GM12878 (cell line): ENCODE results near the gene NDE1. TPM values are rescaled to one million over a fixed set of nuclear protein-coding genes. Genes with fewer than 3 reads are reported as not detected.

Experiments
- ATAC-seq: fragments of 200-7000 bp; cut with Tn5 transposase; 3 replicates; pipeline ENCODE4 v1.9.1; 2020; ENCODE audit warnings: mild to moderate bottlenecking, moderate library complexity
- BruUV-seq: library from RNA; stranded (reverse); fragments of 400-500 nt; replicated peaks from 2 replicates; lab custom pipeline; 2021; lab: Mats Ljungman, UMichigan
- CTCF ChIA-PET: fragments of 300-600 bp; sonication (Branson Sonifier 250); formaldehyde crosslinking; extraction: SDS; loops from one replicate; lab custom pipeline; 2021; ENCODE audit warnings: inconsistent platforms; lab: Yijun Ruan, JAX
- POLR2A ChIA-PET: fragments of 350-600 bp; formaldehyde crosslinking; extraction: SDS; loops from one replicate; lab custom pipeline; 2021; ENCODE audit warnings: inconsistent platforms; lab: Charles Lee
- RAD21 ChIA-PET: fragments of 300-600 bp; sonication (Branson Sonifier 250); formaldehyde crosslinking; loops from one replicate; lab custom pipeline; 2023; ENCODE audit warnings: antibody characterized with exemption; ENCODE audit not compliant: unreplicated experiment; lab: Charles Lee
- SMC1A ChIA-PET: fragments of 300-600 bp; sonication (Branson Sonifier 250); formaldehyde crosslinking; loops from one replicate; lab custom pipeline; 2023; ENCODE audit not compliant: unreplicated experiment, uncharacterized antibody; lab: Charles Lee
- DNase-seq: peaks from one replicate; pipeline ENCODE4 v3.0.0-alpha.2; 2011; ENCODE audit warnings: low read depth, low spot score
- FAIRE-seq: peaks from 3 replicates; lab custom pipeline; 2011; peaks lifted over from hg19 to GRCh38; lab: Jason Lieb, UNC
- H2AFZ ChIP-seq: 2 replicates; pipeline ENCODE4 v1.6.0; 2011; ENCODE audit warnings: low read depth, low read length, control low read depth; ENCODE audit not compliant: control insufficient read depth
- H3K27ac ChIP-seq: 2 replicates; pipeline ENCODE4 v1.5.1; 2011; ENCODE audit warnings: control low read depth; ENCODE audit not compliant: control insufficient read depth, insufficient read depth
- H3K27me3 ChIP-seq, 2 experiments: replicated peaks in 1 of 2; 2 replicates each; pipeline versions ENCODE4 v1.6.0 to v1.6.1; 2011; ENCODE audit warnings: low read length in 1 of 2; ENCODE audit not compliant: control insufficient read depth in 2 of 2, insufficient read depth in 2 of 2
- H3K36me3 ChIP-seq, 2 experiments: 2 replicates each; pipeline ENCODE4 v1.5.1; 2011; ENCODE audit warnings: low read length in 1 of 2; ENCODE audit not compliant: control insufficient read depth in 2 of 2, insufficient read depth in 2 of 2
- H3K4me1 ChIP-seq: 2 replicates; pipeline ENCODE4 v1.6.1; 2011; ENCODE audit warnings: mild to moderate bottlenecking, low read length, moderate library complexity, mixed read lengths; ENCODE audit not compliant: control insufficient read depth, insufficient read depth
- H3K4me2 ChIP-seq: 2 replicates; pipeline ENCODE4 v1.6.0; 2011; ENCODE audit warnings: control low read depth; ENCODE audit not compliant: control insufficient read depth, insufficient read depth
- H3K4me3 ChIP-seq: fragments of 200-600 bp; sonication (generic); 2 replicates; pipeline ENCODE4 v1.5.1; 2016
- H3K79me2 ChIP-seq: 2 replicates; pipeline ENCODE4 v1.6.0; 2011; ENCODE audit warnings: low read length; ENCODE audit not compliant: control insufficient read depth, insufficient read depth
- H3K9ac ChIP-seq: 2 replicates; pipeline ENCODE4 v1.8.0; 2011; ENCODE audit warnings: low read length, control low read depth, mixed read lengths; ENCODE audit not compliant: control insufficient read depth, insufficient read depth
- H3K9me3 ChIP-seq: replicated peaks from 3 replicates; pipeline ENCODE4 v1.5.1; 2011; ENCODE audit warnings: mild to moderate bottlenecking, low read length; ENCODE audit not compliant: control insufficient read depth, insufficient read depth
- H4K20me1 ChIP-seq: 2 replicates; pipeline ENCODE4 v1.6.0; 2011; ENCODE audit not compliant: control insufficient read depth, insufficient read depth
- ASH2L ChIP-seq: fragments of 300-600, 200-600 bp; sonication (generic); IDR thresholded peaks from 2 replicates; pipeline ENCODE4 v1.6.1; 2017; ENCODE audit warnings: low read depth, mild to moderate bottlenecking, borderline replicate concordance
- BACH1 ChIP-seq: fragments of 450-650 bp; IDR thresholded peaks from 2 replicates; pipeline ENCODE4 v1.6.1; 2017; ENCODE audit warnings: mild to moderate bottlenecking, borderline replicate concordance
- CBFB ChIP-seq: IDR thresholded peaks from 2 replicates; pipeline ENCODE4 v1.6.1; 2016; ENCODE audit warnings: antibody characterized with exemption, low read depth
- CREB1 ChIP-seq: IDR thresholded peaks from 2 replicates; pipeline ENCODE4 v1.6.1; 2012; ENCODE audit warnings: low read depth, mild to moderate bottlenecking, inconsistent platforms
- ESRRA ChIP-seq: IDR thresholded peaks from 2 replicates; pipeline ENCODE4 v1.6.1; 2012; ENCODE audit warnings: mild to moderate bottlenecking, low read length, improper control_type of control experiment
- ETV6 ChIP-seq, 2 experiments: fragments of 450-650 bp in 1 of 2; IDR thresholded peaks in 1 of 2; conservative IDR thresholded peaks in 1 of 2; 2 replicates each; pipeline ENCODE4 v1.6.1; 2014; ENCODE audit warnings: antibody characterized with exemption in 1 of 2, borderline replicate concordance in 1 of 2, low read depth in 1 of 2, mild to moderate bottlenecking in 1 of 2, moderate library complexity in 1 of 2
- FOXK2 ChIP-seq: fragments of 450-650 bp; IDR thresholded peaks from 2 replicates; pipeline ENCODE4 v1.6.1; 2017; ENCODE audit warnings: mild to moderate bottlenecking, moderate library complexity
- FOXM1 ChIP-seq: IDR thresholded peaks from 2 replicates; pipeline ENCODE4 v1.6.1; 2012; ENCODE audit warnings: low read depth, mild to moderate bottlenecking, inconsistent platforms, low read length, moderate library complexity
- HDAC6 ChIP-seq: fragments of 200-600 bp; sonication (generic); IDR thresholded peaks from one replicate; pipeline ENCODE4 v1.8.0; 2017; ENCODE audit warnings: antibody characterized with exemption; ENCODE audit not compliant: unreplicated experiment
- KDM1A ChIP-seq: fragments of 200-600 bp; sonication (generic); IDR thresholded peaks from 2 replicates; pipeline ENCODE4 v1.6.1; 2016; ENCODE audit warnings: borderline replicate concordance
- NFYA ChIP-seq: IDR thresholded peaks from 2 replicates; pipeline ENCODE4 v1.6.1; 2011; ENCODE audit warnings: low read depth, mild to moderate bottlenecking, low read length, improper control_type of control experiment, borderline replicate concordance
- PAX5 ChIP-seq: IDR thresholded peaks from 2 replicates; pipeline ENCODE4 v1.6.1; 2011; ENCODE audit warnings: low read depth, low read length, borderline replicate concordance
- TBL1XR1 ChIP-seq: IDR thresholded peaks from 2 replicates; pipeline ENCODE4 v1.6.1; 2012; ENCODE audit warnings: low read depth, low read length, improper control_type of control experiment
- TCF12 ChIP-seq: IDR thresholded peaks from 2 replicates; pipeline ENCODE4 v1.6.1; 2011; ENCODE audit warnings: low read depth, mild to moderate bottlenecking, low read length
- ZBTB4 ChIP-seq: fragments of 450-650 bp; formaldehyde crosslinking; IDR thresholded peaks from 2 replicates; pipeline ENCODE4 v1.4.0; 2022; ENCODE audit warnings: mild to moderate bottlenecking, moderate library complexity
- WGBS: methylation state at CpG from one replicate; pipeline ENCODE4 v1.1.6; 2016; ENCODE audit warnings: low lambda C conversion rate; ENCODE audit not compliant: insufficient replicate concordance, insufficient coverage; ENCODE audit errors: missing lambda C conversion rate; 5-methylcytosine and 5-hydroxymethylcytosine counted together
- in situ Hi-C: fragments of 300-500 bp; cut with MboI; formaldehyde crosslinking; loops from 9 replicates; pipeline ENCODE4 v1.14.3; 2018; ENCODE audit warnings: mixed read lengths
- intact Hi-C: fragments of 100-400 bp; cut with micrococcal nuclease; formaldehyde crosslinking; loops from one replicate; pipeline ENCODE4 v1.14.2; 2022; ENCODE audit not compliant: unreplicated experiment
- polyA plus RNA-seq, 11 experiments: library from polyadenylated mRNA; depleted of rRNA in 4 of 11; unstranded in 6 of 11; stranded (reverse) in 5 of 11; fragments of >200 nt; fragmentation: Nextera tagmentation in 4 of 11; fragmentation: Illumina TruSeq in 1 of 11; extraction: Ambion mirVana in 4 of 11; extraction: Trizol in 1 of 11; gene quantifications; 1 replicate in 1 of 11; 2 replicates in 10 of 11; pipeline versions ENCODE4 v1.2.1 to v1.2.3, GENCODE V29; 2011 to 2016; ENCODE audit warnings: inconsistent platforms in 2 of 11, missing spikeins in 2 of 11, low read depth in 1 of 11
- total RNA-seq, 4 experiments: library from RNA; depleted of rRNA in 3 of 4; stranded (reverse); fragments of >200 nt in 3 of 4; fragmentation: Illumina TruSeq in 1 of 4; extraction: Trizol in 1 of 4; gene quantifications; 2 replicates each; pipeline versions ENCODE4 v1.2.1 to v1.2.3, GENCODE V29; 2013 to 2021
- TF ChIP-seq, protein P1 (sequence below): IDR thresholded peaks from 2 replicates; pipeline ENCODE4 v1.6.1; 2011; ENCODE audit warnings: borderline replicate concordance, low read depth, mild to moderate bottlenecking, moderate library complexity, low read length; ENCODE audit not compliant: insufficient read depth, poor library complexity, severe bottlenecking

Gene NDE1
- total and polyA plus RNA-seq, 10 of the 15 experiments (the other 5 are each of a cell fraction or from before 2014, with no cell fraction given), result 5.7 to 148 (median 87.8) TPM

- no peaks in the 10 kb centered on the region for H3K4me1 ChIP-seq
- no peak overlapping the region for H3K9ac ChIP-seq
- no TSS peak for BruUV-seq
- SMC1A ChIA-PET, result no interaction called here
- no peak overlapping the region for H3K4me3 ChIP-seq
- 58% methylated on average over 7 of the region's 7 CpGs for WGBS
- H3K36me3 ChIP-seq, result no peaks in the 10 kb centered on the region
- FAIRE-seq (no peak), ATAC-seq (no peak), DNase-seq (no peak)
- H3K4me2 ChIP-seq, result no peak overlapping the region
- H3K27me3 ChIP-seq, result peaks cover 0 to 1% of the 10 kb centered on the region in 2 experiments; a peak in 1 of 4 replicates
- CTCF ChIA-PET, result interaction anchor here (0.8 kb wide), 1 partner anchor 57 kb away, joined by 3 read pairs; no protein-coding TSS in a partner anchor
- no peak overlapping the region for H3K27ac ChIP-seq
- no peaks in the 10 kb centered on the region for H4K20me1 ChIP-seq
- RAD21 ChIA-PET, result no interaction called here
- POLR2A ChIA-PET, result no interaction called here
- H3K79me2 ChIP-seq, result no peaks in the 10 kb centered on the region
- intact Hi-C loops, result no loop called here
- in situ Hi-C loops, result no loop called here
- H3K9me3 ChIP-seq, result no peaks in the 10 kb centered on the region; the same call in 2 of the 3 replicates
- no peak for TF ChIP-seq FOXM1
- no peak for TF ChIP-seq PAX5
- TF ChIP-seq CREB1, result no peak
- TF ChIP-seq ETV6 (conservative IDR thresholded peaks at IDR 0.05 in 1 of 2, IDR thresholded peaks at IDR 0.05 in 1 of 2; ENCODE audit: borderline replicate concordance in 1 of 2, low read depth in 1 of 2), result no peak
- TF ChIP-seq TBL1XR1, result no peak
- no peak for TF ChIP-seq ASH2L
- TF ChIP-seq ESRRA, result no peak
- no peak for TF ChIP-seq HDAC6
- TF ChIP-seq TCF12, result no peak
- TF ChIP-seq ZBTB4, result no peak
- no peak for TF ChIP-seq FOXK2
- TF ChIP-seq, protein P1, sequence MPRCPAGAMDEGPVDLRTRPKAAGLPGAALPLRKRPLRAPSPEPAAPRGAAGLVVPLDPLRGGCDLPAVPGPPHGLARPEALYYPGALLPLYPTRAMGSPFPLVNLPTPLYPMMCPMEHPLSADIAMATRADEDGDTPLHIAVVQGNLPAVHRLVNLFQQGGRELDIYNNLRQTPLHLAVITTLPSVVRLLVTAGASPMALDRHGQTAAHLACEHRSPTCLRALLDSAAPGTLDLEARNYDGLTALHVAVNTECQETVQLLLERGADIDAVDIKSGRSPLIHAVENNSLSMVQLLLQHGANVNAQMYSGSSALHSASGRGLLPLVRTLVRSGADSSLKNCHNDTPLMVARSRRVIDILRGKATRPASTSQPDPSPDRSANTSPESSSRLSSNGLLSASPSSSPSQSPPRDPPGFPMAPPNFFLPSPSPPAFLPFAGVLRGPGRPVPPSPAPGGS, result no peak
- TF ChIP-seq CBFB, result no peak
- TF ChIP-seq KDM1A, result no peak
- TF ChIP-seq BACH1, result no peak
- no peak for TF ChIP-seq NFYA
- H2AFZ ChIP-seq, result no peak overlapping the region
Observed at GRCh38 chr16:15736529-15736928, 86.5 kb downstream of the NDE1 start.
